K562 (cell line): ENCODE measurements around the gene C1RL. TPM values are rescaled to one million over a fixed set of nuclear protein-coding genes. Genes with fewer than 3 reads are reported as not detected.

Source experiments
- ATAC-seq: fragments of 200-7000 bp; cut with Tn5 transposase; 3 replicates; pipeline ENCODE4 v1.9.1; 2020; ENCODE audit warnings: moderate library complexity
- BruUV-seq: library from RNA; stranded (reverse); fragments of 400-500 nt; replicated peaks from 2 replicates; lab custom pipeline; 2021; lab: Mats Ljungman, UMichigan
- CTCF ChIA-PET: fragments of 300-600 bp; formaldehyde crosslinking; extraction: SDS; loops from one replicate; lab custom pipeline; 2021; ENCODE audit warnings: low intra/inter-chr PET ratio; lab: Yijun Ruan, JAX
- POLR2A ChIA-PET: fragments of 300-600, 350-650 bp; sonication (Branson Sonifier 250); formaldehyde crosslinking; extraction: SDS; loops from one replicate; lab custom pipeline; 2021; ENCODE audit warnings: antibody characterized with exemption, inconsistent platforms; lab: Yijun Ruan, JAX
- DNase-seq, 4 experiments: peaks; one replicate each; pipeline versions ENCODE4 v3.0.0 to v3.0.0-alpha.2; 2011 to 2018; ENCODE audit warnings: low spot score in 3 of 4, mixed read lengths in 3 of 4; ENCODE audit errors: extremely low read depth in 1 of 4
- FAIRE-seq: peaks from 2 replicates; lab custom pipeline; 2011; peaks lifted over from hg19 to GRCh38; lab: Jason Lieb, UNC
- H2AFZ ChIP-seq: 2 replicates; pipeline ENCODE4 v1.6.0; 2011; ENCODE audit warnings: low read depth, low read length, control low read depth, inconsistent platforms
- H3K27ac ChIP-seq: fragments of 200-600 bp; 3 replicates; pipeline ENCODE4 v1.8.0; 2011; ENCODE audit warnings: low read depth, mild to moderate bottlenecking, control low read depth, inconsistent platforms, low read length, moderate library complexity, mixed read lengths; ENCODE audit errors: extremely low read depth
- H3K27me3 ChIP-seq, 2 experiments: fragments of 300-600 bp in 1 of 2; 2 replicates in 1 of 2; 3 replicates in 1 of 2; pipeline versions ENCODE4 v1.6.0 to v1.8.0; 2011; ENCODE audit warnings: inconsistent platforms in 2 of 2, low read length in 2 of 2, mild to moderate bottlenecking in 1 of 2, mixed read lengths in 1 of 2, moderate library complexity in 1 of 2; ENCODE audit not compliant: control insufficient read depth in 2 of 2, insufficient read depth in 2 of 2
- H3K36me3 ChIP-seq: fragments of 300-600 bp; 3 replicates; pipeline ENCODE4 v1.8.0; 2011; ENCODE audit warnings: mild to moderate bottlenecking, low read length, inconsistent platforms; ENCODE audit not compliant: control insufficient read depth, insufficient read depth
- H3K4me1 ChIP-seq, 2 experiments: fragments of 200-600 bp in 1 of 2; replicated peaks in 1 of 2; 2 replicates in 1 of 2; 3 replicates in 1 of 2; pipeline versions ENCODE4 v1.5.1 to v1.8.0; 2011; ENCODE audit warnings: inconsistent platforms in 2 of 2, low read length in 2 of 2, mild to moderate bottlenecking in 1 of 2, mixed read lengths in 1 of 2, moderate library complexity in 1 of 2; ENCODE audit not compliant: control insufficient read depth in 2 of 2, insufficient read depth in 2 of 2
- H3K4me2 ChIP-seq: 2 replicates; pipeline ENCODE4 v1.6.1; 2011; ENCODE audit warnings: low read length, control low read depth, inconsistent platforms, mixed read lengths; ENCODE audit not compliant: insufficient read depth
- H3K4me3 ChIP-seq: fragments of 200-600 bp; sonication (generic), shearing (Covaris generic); 2 replicates; pipeline ENCODE4 v1.5.1; 2016; ENCODE audit warnings: control low read depth, inconsistent platforms
- H3K79me2 ChIP-seq: fragments of 200-600 bp; 3 replicates; pipeline ENCODE4 v1.8.0; 2011; ENCODE audit warnings: low read length, inconsistent platforms; ENCODE audit not compliant: control insufficient read depth, insufficient read depth
- H3K9ac ChIP-seq, 2 experiments: 2 replicates each; pipeline versions ENCODE4 v1.6.0 to v1.6.1; 2011; ENCODE audit warnings: low read depth in 2 of 2, low read length in 2 of 2, control low read depth in 1 of 2, inconsistent platforms in 1 of 2, mild to moderate bottlenecking in 1 of 2, mixed read lengths in 1 of 2; ENCODE audit not compliant: insufficient read depth in 1 of 2
- H3K9me1 ChIP-seq: one replicate; pipeline ENCODE4 v1.6.0; 2011; ENCODE audit warnings: inconsistent platforms, mild to moderate bottlenecking, low read length, moderate library complexity; ENCODE audit not compliant: control insufficient read depth, insufficient read depth
- H3K9me3 ChIP-seq: replicated peaks from 2 replicates; pipeline ENCODE4 v1.5.1; 2011; ENCODE audit warnings: low read depth, low read length, inconsistent platforms; ENCODE audit not compliant: control insufficient read depth, insufficient read depth
- H4K20me1 ChIP-seq: replicated peaks from 2 replicates; pipeline ENCODE4 v1.6.1; 2011; ENCODE audit warnings: low read length, inconsistent platforms, mixed read lengths; ENCODE audit not compliant: control insufficient read depth, insufficient read depth
- EGR1 ChIP-seq: fragments of 450-650 bp; conservative IDR thresholded peaks from 2 replicates; pipeline ENCODE4 v1.6.1; 2017; ENCODE audit warnings: mild to moderate bottlenecking
- HDAC6 ChIP-seq: IDR thresholded peaks from 2 replicates; pipeline ENCODE4 v1.6.1; 2012; ENCODE audit warnings: low read depth, mild to moderate bottlenecking, control low read depth, inconsistent platforms, low read length, moderate library complexity
- L3MBTL2 ChIP-seq: fragments of 450-650 bp; IDR thresholded peaks from 2 replicates; pipeline ENCODE4 v1.6.1; 2016; ENCODE audit warnings: mild to moderate bottlenecking, moderate library complexity
- MEF2A ChIP-seq: IDR thresholded peaks from 2 replicates; pipeline ENCODE4 v1.6.1; 2011; ENCODE audit warnings: low read depth, mild to moderate bottlenecking, low read length, moderate library complexity; ENCODE audit not compliant: control insufficient read depth
- OTX1 ChIP-seq: fragments of 450-650 bp; formaldehyde crosslinking; IDR thresholded peaks from 2 replicates; pipeline ENCODE4 v1.4.0; 2022; ENCODE audit warnings: mild to moderate bottlenecking
- POLR2G ChIP-seq: fragments of 200-400 bp; formaldehyde crosslinking; IDR thresholded peaks from 2 replicates; pipeline ENCODE4 v1.6.1; 2017; ENCODE audit warnings: low read depth, mild to moderate bottlenecking, antibody characterized with exemption, low read length, moderate library complexity
- PRDM10 ChIP-seq: fragments of 450-650 bp; IDR thresholded peaks from 2 replicates; pipeline ENCODE4 v1.6.1; 2018; ENCODE audit not compliant: partially characterized antibody
- RERE ChIP-seq: sonication (generic); formaldehyde crosslinking; IDR thresholded peaks from 2 replicates; pipeline ENCODE4 v1.8.0; 2023; ENCODE audit warnings: missing genetic modification reagents, mild to moderate bottlenecking, borderline replicate concordance
- TAF9B ChIP-seq: fragments of 450-650 bp; IDR thresholded peaks from 2 replicates; pipeline ENCODE4 v1.6.1; 2018; ENCODE audit warnings: mild to moderate bottlenecking; ENCODE audit not compliant: partially characterized antibody
- ZNF384 ChIP-seq: IDR thresholded peaks from 2 replicates; pipeline ENCODE4 v1.6.1; 2012; ENCODE audit warnings: low read depth, low read length, improper control_type of control experiment
- WGBS: fragments of 100-300 bp; shearing (Covaris generic); methylation state at CpG from one replicate; pipeline ENCODE4 v1.1.6; 2016; ENCODE audit warnings: low coverage, mixed read lengths; ENCODE audit not compliant: insufficient coverage; ENCODE audit errors: missing lambda C conversion rate; 5-methylcytosine and 5-hydroxymethylcytosine counted together
- in situ Hi-C: fragments of 300-500 bp; cut with MboI; formaldehyde crosslinking; loops from 4 replicates; pipeline ENCODE4 v1.15.0; 2018; ENCODE audit warnings: inconsistent platforms, mixed read lengths
- intact Hi-C: fragments of 100-400 bp; cut with micrococcal nuclease; formaldehyde crosslinking; loops from 2 replicates; pipeline ENCODE4 v1.14.2; 2022
- polyA plus RNA-seq, 8 experiments: library from polyadenylated mRNA; depleted of rRNA in 4 of 8; stranded (reverse) in 5 of 8; unstranded in 3 of 8; fragments of >200 nt; fragmentation: Nextera tagmentation in 2 of 8; fragmentation: Illumina TruSeq in 1 of 8; extraction: Ambion mirVana in 2 of 8; extraction: Trizol in 1 of 8; gene quantifications; 2 replicates each; pipeline versions ENCODE4 v1.2.1 to v1.2.3, GENCODE V29; 2011 to 2014; ENCODE audit warnings: inconsistent platforms in 1 of 8, missing spikeins in 1 of 8
- total RNA-seq, 7 experiments: library from RNA; depleted of rRNA in 6 of 7; stranded (reverse); fragments of >200 nt in 6 of 7; fragmentation: Illumina TruSeq in 2 of 7; extraction: Trizol in 2 of 7; gene quantifications; 2 replicates each; pipeline versions ENCODE4 v1.2.1 to v1.2.3, GENCODE V29; 2011 to 2021; ENCODE audit warnings: low replicate concordance in 1 of 7

C1RL gene
- total and polyA plus RNA-seq, 9 of the 15 experiments (the other 6 are each of a cell fraction or from before 2014, with no cell fraction given), result 1.4 to 10.7 (median 8.0) TPM

GRCh38 chr12:7091660-7092228 is 17.3 kb downstream of the C1RL start:
- CTCF ChIA-PET, result interaction anchor here (0.8 to 1.5 kb wide), 4 partner anchors 18 to 147 kb away, joined by 3 to 7 read pairs (median 4); partner anchors contain the start of genes C12orf57 and C1S
- intact Hi-C loops, result loop anchor here (2.0 kb wide), 2 partner anchors 17 to 31 kb away; partner anchors contain the start of genes C1RL and C1S
- H3K9ac ChIP-seq, result peak overlapping the region in 1 of 2 experiments; percentile 71; a peak in 2 of 4 replicates

More at GRCh38 chr12:7091660-7092228, 17.3 kb downstream of the C1RL start:
- H3K4me3 ChIP-seq, result no peak overlapping the region
- TF ChIP-seq ZNF384 (no peak), MEF2A (no peak), POLR2G (0 out of 2 replicates have a peak, but pooled peaks have one; percentile 38), OTX1 (CRISPR knock-in tag) (no peak), TAF9B (no peak), L3MBTL2 (no peak), HDAC6 (no peak), EGR1 (peak; percentile 28; the same call in 1 of the 2 replicates), PRDM10 (peak; percentile 51), RERE (CRISPR knock-in tag) (no peak)
- FAIRE-seq (no peak), DNase-seq (no peak), ATAC-seq (no peak)
- WGBS, result 39% methylated on average over 3 of the region's 10 CpGs
- H3K4me1 ChIP-seq, result peaks cover 6 to 22% of the 10 kb centered on the region in 2 experiments; a peak in 3 of 5 replicates
- in situ Hi-C loops, result no loop called here
- no peaks in the 10 kb centered on the region for H4K20me1 ChIP-seq
- BruUV-seq, result no TSS peak
- no peaks in the 10 kb centered on the region; a peak in 1 of 5 replicates for H3K27me3 ChIP-seq
- H3K79me2 ChIP-seq, result no peaks in the 10 kb centered on the region
- no peak overlapping the region for H2AFZ ChIP-seq
- H3K9me3 ChIP-seq, result no peaks in the 10 kb centered on the region
- no peaks in the 10 kb centered on the region for H3K9me1 ChIP-seq
- peak overlapping the region; percentile 52; the same call in 1 of the 2 replicates for H3K4me2 ChIP-seq
- no peak overlapping the region for H3K27ac ChIP-seq
- POLR2A ChIA-PET, result interaction anchor here (0.6 to 1.3 kb wide), 4 partner anchors 11 to 148 kb away, joined by 3 to 4 read pairs (median 4); partner anchors contain the start of genes C12orf57 and RNU7-1
- no peaks in the 10 kb centered on the region for H3K36me3 ChIP-seq
